ENCODE results near the gene CRTC3. TPM values are rescaled to one million over a fixed set of nuclear protein-coding genes. Genes with fewer than 3 reads are reported as not detected.
"Not testable (repeated sequence)": the region's sequence is repeated elsewhere in the genome, so short reads cannot be mapped to it uniquely, and the experiment has no call there.

Gene CRTC3
- polyA plus RNA-seq, 6 donors from 2014 or later: 14.2 to 47.8 (median 26.9) TPM

- H3K4me1 Mint-ChIP-seq: peaks cover 22 to 25% (median 23%) of the 10 kb centered on the region in 3 donors
- ATAC-seq (ENCODE audit: low read depth in 2 of 2); H3K36me3 Mint-ChIP-seq; H3K9me3 Mint-ChIP-seq; DNase-seq; H3K27me3 Mint-ChIP-seq; H3K27ac Mint-ChIP-seq: not testable (repeated sequence)
- peak overlapping the region in 1 of 8 donors; percentile 44 for H3K4me3 Mint-ChIP-seq
These were observed 159.7 kb downstream of the CRTC3 start for GRCh38 chr15:90689326-90689961.

- Mint-ChIP-seq H3K36me3 (no peaks in the 10 kb centered on the region), H3K27ac (no peak overlapping the region), H3K4me1 (peaks cover 14 to 15% (median 14%) of the 10 kb centered on the region in 3 donors), H3K27me3 (peaks cover 0 to 11% (median 0%) of the 10 kb centered on the region in 3 donors), H3K4me3 (no peak overlapping the region), H3K9me3 (peaks cover 0 to 7% (median 4%) of the 10 kb centered on the region in 7 donors)
- ATAC-seq (ENCODE audit: low read depth in 2 of 2) (no peak), DNase-seq (no peak)
These were observed 160.9 kb downstream of the CRTC3 start for GRCh38 chr15:90690585-90690984.

- Mint-ChIP-seq H3K9me3 (peaks cover 0 to 7% (median 4%) of the 10 kb centered on the region in 7 donors), H3K27me3 (peaks cover 0 to 11% (median 0%) of the 10 kb centered on the region in 3 donors), H3K27ac (no peak overlapping the region), H3K4me3 (no peak overlapping the region), H3K36me3 (no peaks in the 10 kb centered on the region), H3K4me1 (peaks cover 6 to 9% (median 8%) of the 10 kb centered on the region in 3 donors)
- no peak for DNase-seq
- ATAC-seq (ENCODE audit: low read depth in 2 of 2): no peak
These were observed 161.6 kb downstream of the CRTC3 start for GRCh38 chr15:90691369-90691768.

GRCh38 chr15:90691982-90692773 is 162.5 kb downstream of the CRTC3 start:
- H3K4me1 Mint-ChIP-seq: peaks cover under 1 to 4% (median 2%) of the 10 kb centered on the region in 3 donors
- peaks cover 0 to 11% (median 0%) of the 10 kb centered on the region in 3 donors for H3K27me3 Mint-ChIP-seq
- no peaks in the 10 kb centered on the region for H3K36me3 Mint-ChIP-seq
- peak overlapping the region in 1 of 6 donors; percentile 54 for H3K27ac Mint-ChIP-seq
- H3K4me3 Mint-ChIP-seq: no peak overlapping the region
- H3K9me3 Mint-ChIP-seq: peaks cover 0 to 7% (median 4%) of the 10 kb centered on the region in 7 donors
- ATAC-seq (ENCODE audit: low read depth in 2 of 2) (no peak), DNase-seq (no peak)

Other genes starting within 250 kb of the CRTC3 start
- gene ZNF774, start 177.6 kb upstream of the CRTC3 start, polyA plus RNA-seq (ENCODE audit: low read depth in 6 of 6): under 1 TPM in 3 of 6 donors, not detected in 3; 0.38 to 0.83 (median 0.40) TPM
- gene IQGAP1, start 141.7 kb upstream of the CRTC3 start, polyA plus RNA-seq (ENCODE audit: low read depth in 6 of 6): 100 to 1,000 TPM in 5 of 6 donors, 10 to 100 TPM in 1; 96.5 to 182 (median 158) TPM
- gene BLM, start 187.4 kb downstream of the CRTC3 start, polyA plus RNA-seq (ENCODE audit: low read depth in 6 of 6): 10 to 100 TPM in 2 of 6 donors, 1 to 10 TPM in 3, not detected in 1; 5.5 to 11.1 (median 6.8) TPM